Measurements from ENCODE around the gene CLVS2. TPM values are rescaled to one million over a fixed set of nuclear protein-coding genes. Genes with fewer than 3 reads are reported as not detected.

CLVS2 gene
- total and polyA plus RNA-seq, 2 donors (not counting 1 experiment from before 2014, with no cell fraction given) = under 0.01 TPM; not detected in 1

- Histone ChIP-seq H4K20me1 (ENCODE audit: control insufficient read depth, extremely low read depth, insufficient read depth, low read length) (no peaks in the 10 kb centered on the region), H3K9ac (ENCODE audit: insufficient read depth, low read length) (no peak overlapping the region), H3K4me1 (ENCODE audit: control insufficient read depth, extremely low read depth, insufficient read depth, low read length) (no peaks in the 10 kb centered on the region), H2AFZ (ENCODE audit: low read length) (no peak overlapping the region), H3K4me2 (ENCODE audit: extremely low read depth, insufficient read depth, low read length) (no peak overlapping the region), H3K79me2 (ENCODE audit: control insufficient read depth, insufficient read depth, low read length) (no peaks in the 10 kb centered on the region), H3K36me3 (ENCODE audit: control insufficient read depth, insufficient read depth, low read length) (no peaks in the 10 kb centered on the region), H3K27ac (ENCODE audit: insufficient read depth, low read length) (no peak overlapping the region), H3K4me3 (replicated peaks in 1 of 4; ENCODE audit: control extremely low read depth in 1 of 4, insufficient read depth in 1 of 4, low read depth in 3 of 4, low read length in 4 of 4) (no peak overlapping the region), H3K27me3 (ENCODE audit: control insufficient read depth, insufficient read depth, low read length) (no peaks in the 10 kb centered on the region), H3K9me3 (ENCODE audit: control insufficient read depth, insufficient read depth, low read depth, low read length) (no peaks in the 10 kb centered on the region)
- TF ChIP-seq CTCF (conservative IDR thresholded peaks at IDR 0.05 in 1 of 2, IDR thresholded peaks at IDR 0.05 in 1 of 2; ENCODE audit: low read depth in 1 of 2, low read length in 2 of 2) (no peak), EZH2 (IDR thresholded peaks at IDR 0.05; ENCODE audit: low read length, missing control alignments) (no peak)
- DNase-seq (ENCODE audit: low read depth in 2 of 2) = no peak
These were observed 4.3 kb downstream of the CLVS2 start for GRCh38 chr6:123000244-123000770.

- Histone ChIP-seq H3K36me3 (ENCODE audit: control insufficient read depth, insufficient read depth, low read length) (no peaks in the 10 kb centered on the region), H2AFZ (ENCODE audit: low read length) (no peak overlapping the region), H4K20me1 (ENCODE audit: control insufficient read depth, extremely low read depth, insufficient read depth, low read length) (no peaks in the 10 kb centered on the region), H3K9me3 (ENCODE audit: control insufficient read depth, insufficient read depth, low read depth, low read length) (no peaks in the 10 kb centered on the region), H3K79me2 (ENCODE audit: control insufficient read depth, insufficient read depth, low read length) (no peaks in the 10 kb centered on the region), H3K4me1 (ENCODE audit: control insufficient read depth, extremely low read depth, insufficient read depth, low read length) (no peaks in the 10 kb centered on the region), H3K4me2 (ENCODE audit: extremely low read depth, insufficient read depth, low read length) (no peak overlapping the region), H3K27me3 (ENCODE audit: control insufficient read depth, insufficient read depth, low read length) (no peaks in the 10 kb centered on the region), H3K9ac (ENCODE audit: insufficient read depth, low read length) (no peak overlapping the region), H3K4me3 (replicated peaks in 1 of 4; ENCODE audit: control extremely low read depth in 1 of 4, insufficient read depth in 1 of 4, low read depth in 3 of 4, low read length in 4 of 4) (no peak overlapping the region), H3K27ac (ENCODE audit: insufficient read depth, low read length) (no peak overlapping the region)
- DNase-seq (ENCODE audit: low read depth in 2 of 2) = no peak
- TF ChIP-seq EZH2 (IDR thresholded peaks at IDR 0.05; ENCODE audit: low read length, missing control alignments) = no peak
- no peak for TF ChIP-seq CTCF (conservative IDR thresholded peaks at IDR 0.05 in 1 of 2, IDR thresholded peaks at IDR 0.05 in 1 of 2; ENCODE audit: low read depth in 1 of 2, low read length in 2 of 2)
These were observed 5.5 kb downstream of the CLVS2 start for GRCh38 chr6:123001540-123001939.

GRCh38 chr6:123007885-123008284, 11.8 kb downstream of the CLVS2 start:
- H3K79me2 ChIP-seq (ENCODE audit: control insufficient read depth, insufficient read depth, low read length) = no peaks in the 10 kb centered on the region
- H3K9ac ChIP-seq (ENCODE audit: insufficient read depth, low read length) = no peak overlapping the region
- no peaks in the 10 kb centered on the region for H3K27me3 ChIP-seq (ENCODE audit: control insufficient read depth, insufficient read depth, low read length)
- no peaks in the 10 kb centered on the region for H4K20me1 ChIP-seq (ENCODE audit: control insufficient read depth, extremely low read depth, insufficient read depth, low read length)
- no peaks in the 10 kb centered on the region for H3K9me3 ChIP-seq (ENCODE audit: control insufficient read depth, insufficient read depth, low read depth, low read length)
- DNase-seq (ENCODE audit: low read depth in 2 of 2) = no peak
- H2AFZ ChIP-seq (ENCODE audit: low read length) = no peak overlapping the region
- no peak overlapping the region for H3K27ac ChIP-seq (ENCODE audit: insufficient read depth, low read length)
- no peaks in the 10 kb centered on the region for H3K36me3 ChIP-seq (ENCODE audit: control insufficient read depth, insufficient read depth, low read length)
- H3K4me3 ChIP-seq (replicated peaks in 1 of 4; ENCODE audit: control extremely low read depth in 1 of 4, insufficient read depth in 1 of 4, low read depth in 3 of 4, low read length in 4 of 4) = no peak overlapping the region
- H3K4me1 ChIP-seq (ENCODE audit: control insufficient read depth, extremely low read depth, insufficient read depth, low read length) = no peaks in the 10 kb centered on the region
- no peak overlapping the region for H3K4me2 ChIP-seq (ENCODE audit: extremely low read depth, insufficient read depth, low read length)
- TF ChIP-seq CTCF (conservative IDR thresholded peaks at IDR 0.05 in 1 of 2, IDR thresholded peaks at IDR 0.05 in 1 of 2; ENCODE audit: low read depth in 1 of 2, low read length in 2 of 2) = no peak
- no peak for TF ChIP-seq EZH2 (IDR thresholded peaks at IDR 0.05; ENCODE audit: low read length, missing control alignments)
